Measurements from ENCODE around the gene MAP3K5.

- TF ChIP-seq CTCF (IDR thresholded peaks at IDR 0.05; ENCODE audit: insufficient read depth, low read length, poor library complexity, severe bottlenecking) (no peak), EZH2phosphoT487 (conservative IDR thresholded peaks at IDR 0.05; ENCODE audit: low read length) (no peak)
These were observed 96.9 kb downstream of the MAP3K5 start for GRCh38 chr6:136695412-136695811.
